ES-I3 (cell line): Measurements from ENCODE around the gene IQCK.

Experiments
- H3K36me3 ChIP-seq: 2 replicates; pipeline ENCODE4 v1.6.1; 2013; ENCODE audit warnings: mild to moderate bottlenecking, low read length, control low read depth, moderate library complexity; ENCODE audit not compliant: insufficient read depth
- H3K4me1 ChIP-seq: 2 replicates; pipeline ENCODE4 v1.6.1; 2013; ENCODE audit warnings: mild to moderate bottlenecking, control low read depth, low read length; ENCODE audit not compliant: insufficient read depth
- H3K9ac ChIP-seq: 2 replicates; pipeline ENCODE4 v1.6.1; 2013; ENCODE audit warnings: low read depth, mild to moderate bottlenecking, low read length, moderate library complexity
- H3K9me3 ChIP-seq: 2 replicates; pipeline ENCODE4 v1.6.1; 2013; ENCODE audit warnings: mild to moderate bottlenecking, low read length, moderate library complexity; ENCODE audit not compliant: control insufficient read depth, insufficient read depth

IQCK gene

GRCh38 chr16:19751478-19752385, 33.7 kb downstream of the IQCK start:
- Histone ChIP-seq H3K36me3 (no peaks in the 10 kb centered on the region), H3K9ac (no peak overlapping the region), H3K4me1 (no peaks in the 10 kb centered on the region), H3K9me3 (no peaks in the 10 kb centered on the region)

- H3K36me3 ChIP-seq = no peaks in the 10 kb centered on the region
- no peaks in the 10 kb centered on the region for H3K9me3 ChIP-seq
- H3K9ac ChIP-seq = no peak overlapping the region
- no peaks in the 10 kb centered on the region for H3K4me1 ChIP-seq
These were observed 36.0 kb downstream of the IQCK start for GRCh38 chr16:19753815-19754643.

GRCh38 chr16:19754644-19755036, 36.6 kb downstream of the IQCK start:
- H3K9ac ChIP-seq = no peak overlapping the region
- no peaks in the 10 kb centered on the region for H3K4me1 ChIP-seq
- H3K9me3 ChIP-seq = no peaks in the 10 kb centered on the region
- no peaks in the 10 kb centered on the region for H3K36me3 ChIP-seq

- H3K9ac ChIP-seq = no peak overlapping the region
- H3K36me3 ChIP-seq = no peaks in the 10 kb centered on the region
- H3K9me3 ChIP-seq = no peaks in the 10 kb centered on the region
- no peaks in the 10 kb centered on the region for H3K4me1 ChIP-seq
These were observed 37.2 kb downstream of the IQCK start for GRCh38 chr16:19755268-19755667.

GRCh38 chr16:19757026-19757425, 39.0 kb downstream of the IQCK start:
- Histone ChIP-seq H3K9ac (no peak overlapping the region), H3K4me1 (no peaks in the 10 kb centered on the region), H3K36me3 (no peaks in the 10 kb centered on the region), H3K9me3 (no peaks in the 10 kb centered on the region)

GRCh38 chr16:19757762-19758595, 39.9 kb downstream of the IQCK start:
- no peak overlapping the region for H3K9ac ChIP-seq
- H3K36me3 ChIP-seq = no peaks in the 10 kb centered on the region
- no peaks in the 10 kb centered on the region for H3K9me3 ChIP-seq
- no peaks in the 10 kb centered on the region for H3K4me1 ChIP-seq

- H3K9me3 ChIP-seq = no peaks in the 10 kb centered on the region
- H3K4me1 ChIP-seq = no peaks in the 10 kb centered on the region
- no peak overlapping the region for H3K9ac ChIP-seq
- no peaks in the 10 kb centered on the region for H3K36me3 ChIP-seq
These were observed 42.4 kb downstream of the IQCK start for GRCh38 chr16:19760356-19761060.

GRCh38 chr16:19765860-19766553, 47.9 kb downstream of the IQCK start:
- Histone ChIP-seq H3K9me3 (peaks cover 5% of the 10 kb centered on the region; the same call in 1 of the 2 replicates), H3K4me1 (peaks cover 9% of the 10 kb centered on the region; the same call in 1 of the 2 replicates), H3K9ac (no peak overlapping the region), H3K36me3 (no peaks in the 10 kb centered on the region)

GRCh38 chr16:19766554-19766884, 48.4 kb downstream of the IQCK start:
- no peak overlapping the region for H3K9ac ChIP-seq
- H3K4me1 ChIP-seq = peaks cover 9% of the 10 kb centered on the region; the same call in 1 of the 2 replicates

GRCh38 chr16:19766988-19767387, 48.9 kb downstream of the IQCK start:
- Histone ChIP-seq H3K36me3 (no peaks in the 10 kb centered on the region), H3K9me3 (peaks cover 5% of the 10 kb centered on the region; the same call in 1 of the 2 replicates), H3K9ac (no peak overlapping the region), H3K4me1 (peaks cover 9% of the 10 kb centered on the region; the same call in 1 of the 2 replicates)

More at GRCh38 chr16:19766554-19766884, 48.4 kb downstream of the IQCK start:
- Histone ChIP-seq H3K9me3 (peaks cover 5% of the 10 kb centered on the region; the same call in 1 of the 2 replicates), H3K36me3 (no peaks in the 10 kb centered on the region)

GRCh38 chr16:19767497-19767896, 49.4 kb downstream of the IQCK start:
- Histone ChIP-seq H3K9me3 (peaks cover 5% of the 10 kb centered on the region; the same call in 1 of the 2 replicates), H3K4me1 (peaks cover 9% of the 10 kb centered on the region; the same call in 1 of the 2 replicates), H3K36me3 (no peaks in the 10 kb centered on the region), H3K9ac (no peak overlapping the region)

GRCh38 chr16:19769239-19769638, 51.2 kb downstream of the IQCK start:
- peaks cover 5% of the 10 kb centered on the region; the same call in 1 of the 2 replicates for H3K9me3 ChIP-seq
- H3K9ac ChIP-seq = no peak overlapping the region
- no peaks in the 10 kb centered on the region for H3K36me3 ChIP-seq
- peaks cover 9% of the 10 kb centered on the region; the same call in 1 of the 2 replicates for H3K4me1 ChIP-seq

- H3K9me3 ChIP-seq = peaks cover 5% of the 10 kb centered on the region; the same call in 1 of the 2 replicates
- H3K9ac ChIP-seq = no peak overlapping the region
- H3K4me1 ChIP-seq = peaks cover 5% of the 10 kb centered on the region; the same call in 1 of the 2 replicates
- H3K36me3 ChIP-seq = no peaks in the 10 kb centered on the region
These were observed 53.0 kb downstream of the IQCK start for GRCh38 chr16:19771040-19771439.
